Islet precursor cell (in vitro differentiated cells): Measurements from ENCODE around the gene CRHR2.

Source experiments
- DNase-seq: peaks from one replicate; pipeline ENCODE4 v3.0.0-alpha.2; 2018

Gene CRHR2

GRCh38 chr7:30613366-30614325, 68.6 kb downstream of the CRHR2 start:
- no peak for DNase-seq

DNA sequence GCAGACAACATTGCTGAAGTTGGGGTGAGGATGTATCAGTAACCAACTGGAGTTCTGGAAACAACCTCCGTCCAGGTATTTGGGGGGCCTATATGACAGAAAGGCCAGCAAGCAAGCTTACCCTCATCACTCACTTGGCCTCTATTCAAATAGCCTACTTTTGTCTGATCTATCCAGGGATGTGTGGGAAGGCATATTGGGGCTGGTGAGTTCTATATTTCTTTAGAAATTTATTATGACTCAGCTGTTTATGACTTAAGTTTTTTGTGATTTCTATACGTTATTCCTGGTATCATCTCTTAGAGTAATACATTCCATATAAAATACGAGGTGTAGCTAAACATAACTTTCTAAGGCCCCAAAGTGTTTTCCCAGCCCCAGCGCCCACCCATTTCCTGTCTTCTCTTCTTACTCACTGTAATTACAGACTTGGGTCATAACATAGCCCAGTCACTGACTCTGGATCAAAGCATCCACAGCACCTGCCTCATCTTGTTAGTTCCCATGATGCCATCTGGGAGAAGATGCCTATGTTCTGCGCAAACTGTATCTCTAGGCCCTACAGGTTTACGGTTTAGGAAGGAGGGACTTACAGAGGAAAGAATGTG, 69.5 kb downstream of the CRHR2 start:
- no peak for DNase-seq

GRCh38 chr7:30605832-30606231, 76.4 kb downstream of the CRHR2 start:
- no peak for DNase-seq

GRCh38 chr7:30604901-30605300, 77.4 kb downstream of the CRHR2 start:
- DNase-seq = no peak
